ENCODE data around the gene CALD1. TPM values are rescaled to one million over a fixed set of nuclear protein-coding genes. Genes with fewer than 3 reads are reported as not detected.

Gene CALD1
- total RNA-seq, 1 experiment from 2014 or later = 107 TPM

- no peak overlapping the region for H2AFZ ChIP-seq (ENCODE audit: low read length)
- no peak for DNase-seq
- Mint-ChIP-seq H3K9me3 (no peaks in the 10 kb centered on the region), H3K27me3 (ENCODE audit: low read depth) (no peaks in the 10 kb centered on the region), H3K36me3 (ENCODE audit: insufficient read depth in 1 of 3, low read depth in 3 of 3) (peaks cover 0 to 4% (median 0%) of the 10 kb centered on the region in 3 experiments; a peak in 2 of 7 replicates), H3K4me3 (no peak overlapping the region), H3K27ac (no peak overlapping the region), H3K4me1 (peaks cover 7 to 13% of the 10 kb centered on the region in 2 experiments)
- H4K20me1 ChIP-seq (ENCODE audit: control insufficient read depth, insufficient read depth, insufficient read length) = no peaks in the 10 kb centered on the region
- H4K5ac ChIP-seq (ENCODE audit: insufficient read length, low read depth, low read length) = no peak overlapping the region
- no peaks in the 10 kb centered on the region for H3K23me2 ChIP-seq (ENCODE audit: insufficient read length, low read depth, low read length, poor library complexity, severe bottlenecking)
- H3K27ac ChIP-seq (ENCODE audit: insufficient read length, low read depth, low read length) = no peak overlapping the region
- H3K27me3 ChIP-seq (ENCODE audit: insufficient read depth, low read length) = no peaks in the 10 kb centered on the region
- H3K79me2 ChIP-seq (ENCODE audit: insufficient read depth, low read length) = peaks cover 10% of the 10 kb centered on the region; the same call in 1 of the 2 replicates
- no CpG with 5 or more reads among the region's 3 CpGs for WGBS (ENCODE audit: extremely low coverage, insufficient read length, low lambda C conversion rate)
- H3K18ac ChIP-seq (ENCODE audit: insufficient read length, low read depth, low read length) = no peak overlapping the region
- H3K4ac ChIP-seq (ENCODE audit: low read depth, low read length) = no peak overlapping the region
- H3K23ac ChIP-seq (ENCODE audit: insufficient read length, low read depth, low read length) = no peak overlapping the region
- H3K9me3 ChIP-seq (ENCODE audit: control insufficient read depth, low read depth, low read length) = no peaks in the 10 kb centered on the region
- no peak overlapping the region for H3K56ac ChIP-seq (ENCODE audit: insufficient read length, low read depth, low read length)
- H2BK12ac ChIP-seq (ENCODE audit: insufficient read length, low read depth, low read length) = no peak overlapping the region
- H2BK120ac ChIP-seq (ENCODE audit: low read depth, low read length, poor library complexity, severe bottlenecking) = no peak overlapping the region
- no peak overlapping the region for H4K8ac ChIP-seq (replicated peaks; ENCODE audit: insufficient read length, low read depth, low read length)
- no peak overlapping the region for H2BK5ac ChIP-seq (ENCODE audit: insufficient read length, low read length)
- no peak overlapping the region for H2BK20ac ChIP-seq (ENCODE audit: low read depth, low read length, poor library complexity, severe bottlenecking)
- no peak overlapping the region for H3K14ac ChIP-seq (ENCODE audit: insufficient read depth, low read length)
- no peak overlapping the region for H2AK5ac ChIP-seq (ENCODE audit: insufficient read length, low read length)
- TF ChIP-seq, protein P1, sequence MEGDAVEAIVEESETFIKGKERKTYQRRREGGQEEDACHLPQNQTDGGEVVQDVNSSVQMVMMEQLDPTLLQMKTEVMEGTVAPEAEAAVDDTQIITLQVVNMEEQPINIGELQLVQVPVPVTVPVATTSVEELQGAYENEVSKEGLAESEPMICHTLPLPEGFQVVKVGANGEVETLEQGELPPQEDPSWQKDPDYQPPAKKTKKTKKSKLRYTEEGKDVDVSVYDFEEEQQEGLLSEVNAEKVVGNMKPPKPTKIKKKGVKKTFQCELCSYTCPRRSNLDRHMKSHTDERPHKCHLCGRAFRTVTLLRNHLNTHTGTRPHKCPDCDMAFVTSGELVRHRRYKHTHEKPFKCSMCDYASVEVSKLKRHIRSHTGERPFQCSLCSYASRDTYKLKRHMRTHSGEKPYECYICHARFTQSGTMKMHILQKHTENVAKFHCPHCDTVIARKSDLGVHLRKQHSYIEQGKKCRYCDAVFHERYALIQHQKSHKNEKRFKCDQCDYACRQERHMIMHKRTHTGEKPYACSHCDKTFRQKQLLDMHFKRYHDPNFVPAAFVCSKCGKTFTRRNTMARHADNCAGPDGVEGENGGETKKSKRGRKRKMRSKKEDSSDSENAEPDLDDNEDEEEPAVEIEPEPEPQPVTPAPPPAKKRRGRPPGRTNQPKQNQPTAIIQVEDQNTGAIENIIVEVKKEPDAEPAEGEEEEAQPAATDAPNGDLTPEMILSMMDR (conservative IDR thresholded peaks at IDR 0.05) = no peak
- no peak overlapping the region for H2BK15ac ChIP-seq (ENCODE audit: low read depth, low read length)
- H4K91ac ChIP-seq (ENCODE audit: insufficient read length, low read depth, low read length) = no peak overlapping the region
- no peak overlapping the region for H3K9ac ChIP-seq (ENCODE audit: extremely low read depth, insufficient read length, low read length)
- H3K79me1 ChIP-seq (ENCODE audit: insufficient read depth, low read depth, low read length, poor library complexity, severe bottlenecking) = no peaks in the 10 kb centered on the region
- H3K4me1 ChIP-seq (ENCODE audit: insufficient read depth, low read length) = no peaks in the 10 kb centered on the region
- H3K4me2 ChIP-seq (ENCODE audit: insufficient read depth, insufficient read length, low read length) = no peak overlapping the region
- H3T11ph ChIP-seq (ENCODE audit: low read length) = no peak overlapping the region
These were observed 32.3 kb downstream of the CALD1 start for GRCh38 chr7:134811765-134812164.

Measured in H9 (cell line).